Lower leg skin (tissue), 3 donors: Measurements from ENCODE around the gene MTRR.

Experiments
- CTCF ChIP-seq, 3 donors: fragments of 450-650 bp; IDR thresholded peaks; one replicate each; pipeline ENCODE4 v1.5.1; 2016; ENCODE audit warnings: antibody characterized with exemption in 3 of 3, mild to moderate bottlenecking in 3 of 3, moderate library complexity in 2 of 3
- POLR2A ChIP-seq, 2 donors: fragments of 450-650 bp; IDR thresholded peaks; one replicate each; pipeline ENCODE4 v1.6.1; 2016 to 2017; ENCODE audit warnings: antibody characterized with exemption in 2 of 2, mild to moderate bottlenecking in 1 of 2, moderate library complexity in 1 of 2

GRCh38 chr5:7902666-7903625, 34.0 kb downstream of the MTRR start:
- TF ChIP-seq CTCF (IDR thresholded peaks at IDR 0.05) (no peak), POLR2A (IDR thresholded peaks at IDR 0.05) (no peak)
